ENCODE results near the gene ASTN2. TPM values are rescaled to one million over a fixed set of nuclear protein-coding genes. Genes with fewer than 3 reads are reported as not detected.
"Not testable (repeated sequence)": the region's sequence is repeated elsewhere in the genome, so short reads cannot be mapped to it uniquely, and the experiment has no call there.

Gene ASTN2
- total RNA-seq, 1 donor from 2014 or later, result 2.7 TPM

- intact Hi-C loops (cut with micrococcal nuclease), result no loop called here
These were observed 570.2 kb downstream of the ASTN2 start for GRCh38 chr9:116844621-116845020.

GRCh38 chr9:116843863-116844620, 570.8 kb downstream of the ASTN2 start:
- H3K27ac Mint-ChIP-seq, result no peak overlapping the region
- no peak overlapping the region for H3K4me3 Mint-ChIP-seq (ENCODE audit: low read depth)
- no peak for DNase-seq (ENCODE audit: low spot score)
- H3K36me3 Mint-ChIP-seq (ENCODE audit: low read depth), result no peaks in the 10 kb centered on the region
- intact Hi-C loops (cut with micrococcal nuclease), result no loop called here
- H3K27me3 Mint-ChIP-seq (ENCODE audit: low read depth), result no peaks in the 10 kb centered on the region
- H3K4me1 Mint-ChIP-seq (ENCODE audit: low read depth), result no peaks in the 10 kb centered on the region
- H3K9me3 Mint-ChIP-seq, result no peaks in the 10 kb centered on the region

More at GRCh38 chr9:116844621-116845020, 570.2 kb downstream of the ASTN2 start:
- H3K27me3 Mint-ChIP-seq (ENCODE audit: low read depth), result no peaks in the 10 kb centered on the region
- DNase-seq (ENCODE audit: low spot score), result no peak
- H3K9me3 Mint-ChIP-seq, result no peaks in the 10 kb centered on the region
- H3K27ac Mint-ChIP-seq, result no peak overlapping the region
- H3K36me3 Mint-ChIP-seq (ENCODE audit: low read depth), result no peaks in the 10 kb centered on the region
- H3K4me3 Mint-ChIP-seq (ENCODE audit: low read depth), result no peak overlapping the region
- no peaks in the 10 kb centered on the region for H3K4me1 Mint-ChIP-seq (ENCODE audit: low read depth)

- intact Hi-C loops (cut with micrococcal nuclease), result no loop called here
- Mint-ChIP-seq H3K4me1 (ENCODE audit: low read depth) (no peaks in the 10 kb centered on the region), H3K27me3 (ENCODE audit: low read depth) (no peaks in the 10 kb centered on the region), H3K36me3 (ENCODE audit: low read depth) (no peaks in the 10 kb centered on the region), H3K9me3 (no peaks in the 10 kb centered on the region), H3K4me3 (ENCODE audit: low read depth) (no peak overlapping the region), H3K27ac (no peak overlapping the region)
- DNase-seq (ENCODE audit: low spot score), result no peak
These were observed 572.2 kb downstream of the ASTN2 start for GRCh38 chr9:116842658-116843057.

- H3K27ac Mint-ChIP-seq; intact Hi-C loops (cut with micrococcal nuclease); H3K9me3 Mint-ChIP-seq; H3K27me3 Mint-ChIP-seq (ENCODE audit: low read depth); DNase-seq (ENCODE audit: low spot score); H3K36me3 Mint-ChIP-seq (ENCODE audit: low read depth); H3K4me1 Mint-ChIP-seq (ENCODE audit: low read depth); H3K4me3 Mint-ChIP-seq (ENCODE audit: low read depth): not testable (repeated sequence)
These were observed 576.4 kb downstream of the ASTN2 start for GRCh38 chr9:116838468-116838867.

GRCh38 chr9:116837018-116837989, 577.6 kb downstream of the ASTN2 start:
- no peak for DNase-seq (ENCODE audit: low spot score)
- no peaks in the 10 kb centered on the region for H3K9me3 Mint-ChIP-seq
- H3K4me1 Mint-ChIP-seq (ENCODE audit: low read depth), result no peaks in the 10 kb centered on the region
- H3K36me3 Mint-ChIP-seq (ENCODE audit: low read depth), result no peaks in the 10 kb centered on the region
- no peak overlapping the region for H3K27ac Mint-ChIP-seq
- no peak overlapping the region for H3K4me3 Mint-ChIP-seq (ENCODE audit: low read depth)
- intact Hi-C loops (cut with micrococcal nuclease), result no loop called here
- no peaks in the 10 kb centered on the region for H3K27me3 Mint-ChIP-seq (ENCODE audit: low read depth)

GRCh38 chr9:116830321-116830720, 584.5 kb downstream of the ASTN2 start:
- H3K27ac Mint-ChIP-seq; H3K27me3 Mint-ChIP-seq (ENCODE audit: low read depth); DNase-seq (ENCODE audit: low spot score); H3K9me3 Mint-ChIP-seq; intact Hi-C loops (cut with micrococcal nuclease); H3K4me1 Mint-ChIP-seq (ENCODE audit: low read depth); H3K36me3 Mint-ChIP-seq (ENCODE audit: low read depth); H3K4me3 Mint-ChIP-seq (ENCODE audit: low read depth): not testable (repeated sequence)

- DNase-seq (ENCODE audit: low spot score), result no peak
- no peaks in the 10 kb centered on the region for H3K9me3 Mint-ChIP-seq
- intact Hi-C loops (cut with micrococcal nuclease), result no loop called here
- H3K4me3 Mint-ChIP-seq (ENCODE audit: low read depth), result no peak overlapping the region
- H3K27me3 Mint-ChIP-seq (ENCODE audit: low read depth), result no peaks in the 10 kb centered on the region
- no peaks in the 10 kb centered on the region for H3K36me3 Mint-ChIP-seq (ENCODE audit: low read depth)
- H3K27ac Mint-ChIP-seq, result no peak overlapping the region
- no peaks in the 10 kb centered on the region for H3K4me1 Mint-ChIP-seq (ENCODE audit: low read depth)
These were observed 593.1 kb downstream of the ASTN2 start for GRCh38 chr9:116821633-116822229.

GRCh38 chr9:116819116-116819515, 595.7 kb downstream of the ASTN2 start:
- Mint-ChIP-seq H3K4me3 (ENCODE audit: low read depth) (no peak overlapping the region), H3K27me3 (ENCODE audit: low read depth) (no peaks in the 10 kb centered on the region), H3K27ac (no peak overlapping the region), H3K36me3 (ENCODE audit: low read depth) (no peaks in the 10 kb centered on the region), H3K9me3 (no peaks in the 10 kb centered on the region), H3K4me1 (ENCODE audit: low read depth) (no peaks in the 10 kb centered on the region)
- intact Hi-C loops (cut with micrococcal nuclease), result no loop called here
- no peak for DNase-seq (ENCODE audit: low spot score)

- intact Hi-C loops (cut with micrococcal nuclease), result no loop called here
- Mint-ChIP-seq H3K36me3 (ENCODE audit: low read depth) (no peaks in the 10 kb centered on the region), H3K4me1 (ENCODE audit: low read depth) (no peaks in the 10 kb centered on the region), H3K27me3 (ENCODE audit: low read depth) (no peaks in the 10 kb centered on the region), H3K9me3 (no peaks in the 10 kb centered on the region), H3K27ac (no peak overlapping the region), H3K4me3 (ENCODE audit: low read depth) (no peak overlapping the region)
- DNase-seq (ENCODE audit: low spot score), result no peak
These were observed 597.1 kb downstream of the ASTN2 start for GRCh38 chr9:116817762-116818161.

GRCh38 chr9:116816484-116816883, 598.4 kb downstream of the ASTN2 start:
- Mint-ChIP-seq H3K4me3 (ENCODE audit: low read depth) (no peak overlapping the region), H3K4me1 (ENCODE audit: low read depth) (no peaks in the 10 kb centered on the region), H3K27ac (no peak overlapping the region), H3K27me3 (ENCODE audit: low read depth) (no peaks in the 10 kb centered on the region), H3K36me3 (ENCODE audit: low read depth) (no peaks in the 10 kb centered on the region), H3K9me3 (no peaks in the 10 kb centered on the region)
- DNase-seq (ENCODE audit: low spot score), result no peak
- intact Hi-C loops (cut with micrococcal nuclease), result no loop called here

GRCh38 chr9:116815835-116816234, 599.0 kb downstream of the ASTN2 start:
- no peak for DNase-seq (ENCODE audit: low spot score)
- Mint-ChIP-seq H3K4me3 (ENCODE audit: low read depth) (no peak overlapping the region), H3K9me3 (no peaks in the 10 kb centered on the region), H3K27me3 (ENCODE audit: low read depth) (no peaks in the 10 kb centered on the region), H3K4me1 (ENCODE audit: low read depth) (no peaks in the 10 kb centered on the region), H3K36me3 (ENCODE audit: low read depth) (no peaks in the 10 kb centered on the region), H3K27ac (no peak overlapping the region)
- intact Hi-C loops (cut with micrococcal nuclease), result no loop called here

GRCh38 chr9:116813031-116813300, 601.9 kb downstream of the ASTN2 start:
- DNase-seq (ENCODE audit: low spot score), result no peak
- Mint-ChIP-seq H3K4me1 (ENCODE audit: low read depth) (no peaks in the 10 kb centered on the region), H3K36me3 (ENCODE audit: low read depth) (no peaks in the 10 kb centered on the region), H3K27ac (no peak overlapping the region), H3K9me3 (no peaks in the 10 kb centered on the region), H3K27me3 (ENCODE audit: low read depth) (no peaks in the 10 kb centered on the region), H3K4me3 (ENCODE audit: low read depth) (no peak overlapping the region)
- intact Hi-C loops (cut with micrococcal nuclease), result no loop called here

Measured in activated T-helper 2 cell treated with anti-CD3 and anti-CD28 coated beads, Interferon-gamma antibody, Interleukin-2, Interleukin-4, amounts not matched to agents 10 μg/mL and 5 μg/mL and 100 μg/mL, durations not matched to agents 14 hours and 24 hours and 36 hours (primary cell).